Mesendoderm (in vitro differentiated cells): ENCODE measurements around the gene GPR62.

Experiments
- DNase-seq: peaks from one replicate; pipeline ENCODE4 v3.0.0; 2013
- H2AK5ac ChIP-seq: 2 replicates; pipeline ENCODE4 v1.6.1; 2013; ENCODE audit warnings: low read length, inconsistent platforms
- H2BK120ac ChIP-seq: 2 replicates; pipeline ENCODE4 v1.6.1; 2013; ENCODE audit warnings: low read depth, mild to moderate bottlenecking, low read length, moderate library complexity, mixed read lengths
- H2BK15ac ChIP-seq: replicated peaks from 2 replicates; pipeline ENCODE4 v1.6.1; 2013; ENCODE audit warnings: low read depth, mild to moderate bottlenecking, moderate library complexity
- H2BK5ac ChIP-seq: 2 replicates; pipeline ENCODE4 v1.6.1; 2013; ENCODE audit warnings: low read length, inconsistent platforms
- H3K18ac ChIP-seq: 2 replicates; pipeline ENCODE4 v1.6.1; 2013; ENCODE audit warnings: mild to moderate bottlenecking, low read length, mixed read lengths
- H3K23ac ChIP-seq: one replicate; pipeline ENCODE4 v1.6.1; 2013; ENCODE audit warnings: low read length
- H3K27ac ChIP-seq: 2 replicates; pipeline ENCODE4 v1.5.1; 2013; ENCODE audit warnings: low read depth, mild to moderate bottlenecking, inconsistent platforms, low read length, moderate library complexity
- H3K27me3 ChIP-seq: 2 replicates; pipeline ENCODE4 v1.6.1; 2013; ENCODE audit warnings: low read length, control low read depth, mild to moderate bottlenecking, inconsistent platforms; ENCODE audit not compliant: insufficient read depth, poor library complexity
- H3K36me3 ChIP-seq: 2 replicates; pipeline ENCODE4 v1.6.1; 2013; ENCODE audit warnings: low read length, inconsistent platforms; ENCODE audit not compliant: control insufficient read depth, insufficient read depth
- H3K4ac ChIP-seq: one replicate; pipeline ENCODE4 v1.6.1; 2013; ENCODE audit warnings: low read depth, mild to moderate bottlenecking, low read length, moderate library complexity
- H3K4me1 ChIP-seq: 2 replicates; pipeline ENCODE4 v1.6.1; 2013; ENCODE audit warnings: low read depth, low read length, inconsistent platforms; ENCODE audit not compliant: control insufficient read depth
- H3K4me2 ChIP-seq: 2 replicates; pipeline ENCODE4 v1.6.1; 2013; ENCODE audit warnings: low read length
- H3K4me3 ChIP-seq: 2 replicates; pipeline ENCODE4 v1.5.1; 2013; ENCODE audit warnings: mild to moderate bottlenecking, low read length
- H3K56ac ChIP-seq: one replicate; pipeline ENCODE4 v1.6.1; 2013; ENCODE audit warnings: low read length
- H3K79me1 ChIP-seq: 2 replicates; pipeline ENCODE4 v1.6.1; 2013; ENCODE audit warnings: low read length, inconsistent platforms
- H3K79me2 ChIP-seq: 2 replicates; pipeline ENCODE4 v1.6.1; 2013; ENCODE audit warnings: mild to moderate bottlenecking, low read length; ENCODE audit not compliant: control insufficient read depth, insufficient read depth
- H3K9ac ChIP-seq: 2 replicates; pipeline ENCODE4 v1.6.1; 2013; ENCODE audit warnings: low read length, inconsistent platforms
- H4K5ac ChIP-seq: one replicate; pipeline ENCODE4 v1.6.1; 2013; ENCODE audit warnings: low read length
- H4K8ac ChIP-seq: one replicate; pipeline ENCODE4 v1.6.1; 2013; ENCODE audit warnings: low read depth, mild to moderate bottlenecking, control low read depth, low read length, moderate library complexity
- WGBS: extraction: QIAGEN DNeasy Blood & Tissue Kit; methylation state at CpG from one replicate; pipeline ENCODE4 v1.1.7; 2013; ENCODE audit warnings: low lambda C conversion rate, missing lambda C conversion rate; ENCODE audit not compliant: insufficient coverage; ENCODE audit errors: extremely low coverage; 5-methylcytosine and 5-hydroxymethylcytosine counted together

The GPR62 gene

GRCh38 chr3:51932471-51933370 lies 22.5 kb upstream of the GPR62 start:
- Histone ChIP-seq H2BK15ac (no peak overlapping the region), H3K79me1 (peaks cover 3% of the 10 kb centered on the region), H4K5ac (no peak overlapping the region), H2BK120ac (no peak overlapping the region), H3K4me1 (no peaks in the 10 kb centered on the region), H3K27ac (no peak overlapping the region), H3K27me3 (no peaks in the 10 kb centered on the region), H3K4me3 (no peak overlapping the region), H3K9ac (no peak overlapping the region), H2BK5ac (no peak overlapping the region), H3K36me3 (peaks cover 28% of the 10 kb centered on the region), H3K56ac (no peak overlapping the region), H3K23ac (no peak overlapping the region), H3K4me2 (no peak overlapping the region), H3K18ac (no peak overlapping the region), H3K4ac (no peak overlapping the region), H3K79me2 (no peaks in the 10 kb centered on the region), H2AK5ac (no peak overlapping the region), H4K8ac (no peak overlapping the region)
- no peak for DNase-seq
- no CpG with 5 or more reads among the region's 15 CpGs for WGBS

GRCh38 chr3:51933471-51934138 lies 21.6 kb upstream of the GPR62 start:
- H3K4me2 ChIP-seq: no peak overlapping the region
- H3K4me3 ChIP-seq: no peak overlapping the region
- no peak overlapping the region for H3K27ac ChIP-seq
- H3K36me3 ChIP-seq: peaks cover 28% of the 10 kb centered on the region
- no CpG with 5 or more reads among the region's 13 CpGs for WGBS
- no peak overlapping the region for H4K8ac ChIP-seq
- H3K79me2 ChIP-seq: peaks cover 2% of the 10 kb centered on the region
- H3K4me1 ChIP-seq: no peaks in the 10 kb centered on the region
- H3K4ac ChIP-seq: no peak overlapping the region
- DNase-seq: no peak
- no peak overlapping the region for H3K9ac ChIP-seq
- no peak overlapping the region for H2AK5ac ChIP-seq
- H2BK15ac ChIP-seq: no peak overlapping the region
- H2BK5ac ChIP-seq: no peak overlapping the region
- no peak overlapping the region for H3K18ac ChIP-seq
- no peak overlapping the region for H3K56ac ChIP-seq
- H2BK120ac ChIP-seq: no peak overlapping the region
- H3K79me1 ChIP-seq: peaks cover 7% of the 10 kb centered on the region
- no peak overlapping the region for H4K5ac ChIP-seq
- no peaks in the 10 kb centered on the region for H3K27me3 ChIP-seq
- no peak overlapping the region for H3K23ac ChIP-seq

- Histone ChIP-seq H3K4me3 (no peak overlapping the region), H3K79me2 (peaks cover 9% of the 10 kb centered on the region), H3K23ac (no peak overlapping the region), H3K9ac (no peak overlapping the region), H2BK5ac (no peak overlapping the region), H3K4me2 (no peak overlapping the region), H3K27ac (no peak overlapping the region), H3K79me1 (peaks cover 14% of the 10 kb centered on the region), H2BK15ac (no peak overlapping the region), H3K56ac (no peak overlapping the region), H3K36me3 (peaks cover 28% of the 10 kb centered on the region), H4K5ac (no peak overlapping the region), H3K4me1 (no peaks in the 10 kb centered on the region), H3K4ac (no peak overlapping the region), H4K8ac (no peak overlapping the region), H2AK5ac (no peak overlapping the region), H3K27me3 (no peaks in the 10 kb centered on the region), H3K18ac (no peak overlapping the region), H2BK120ac (no peak overlapping the region)
- WGBS: no CpG with 5 or more reads among the region's 11 CpGs
- DNase-seq: no peak
Measured at GRCh38 chr3:51934139-51934850, 20.9 kb upstream of the GPR62 start.

GRCh38 chr3:51934991-51935885 lies 19.9 kb upstream of the GPR62 start:
- Histone ChIP-seq H3K79me1 (peaks cover 17% of the 10 kb centered on the region), H4K8ac (no peak overlapping the region), H3K4ac (no peak overlapping the region), H2BK15ac (no peak overlapping the region), H3K18ac (no peak overlapping the region), H4K5ac (no peak overlapping the region), H3K4me2 (no peak overlapping the region), H3K4me3 (no peak overlapping the region), H2AK5ac (no peak overlapping the region), H3K36me3 (peaks cover 28% of the 10 kb centered on the region), H3K79me2 (peaks cover 14% of the 10 kb centered on the region), H3K4me1 (no peaks in the 10 kb centered on the region), H3K56ac (no peak overlapping the region), H3K27me3 (no peaks in the 10 kb centered on the region), H2BK5ac (no peak overlapping the region), H3K23ac (no peak overlapping the region), H2BK120ac (no peak overlapping the region), H3K9ac (no peak overlapping the region), H3K27ac (no peak overlapping the region)
- DNase-seq: no peak
- no CpG with 5 or more reads among the region's 28 CpGs for WGBS
